Measurements from ENCODE around the gene CXCL12. TPM values are rescaled to one million over a fixed set of nuclear protein-coding genes. Genes with fewer than 3 reads are reported as not detected.

CXCL12 gene
- total RNA-seq, 1 experiment from 2014 or later, result 0.29 TPM

DNA sequence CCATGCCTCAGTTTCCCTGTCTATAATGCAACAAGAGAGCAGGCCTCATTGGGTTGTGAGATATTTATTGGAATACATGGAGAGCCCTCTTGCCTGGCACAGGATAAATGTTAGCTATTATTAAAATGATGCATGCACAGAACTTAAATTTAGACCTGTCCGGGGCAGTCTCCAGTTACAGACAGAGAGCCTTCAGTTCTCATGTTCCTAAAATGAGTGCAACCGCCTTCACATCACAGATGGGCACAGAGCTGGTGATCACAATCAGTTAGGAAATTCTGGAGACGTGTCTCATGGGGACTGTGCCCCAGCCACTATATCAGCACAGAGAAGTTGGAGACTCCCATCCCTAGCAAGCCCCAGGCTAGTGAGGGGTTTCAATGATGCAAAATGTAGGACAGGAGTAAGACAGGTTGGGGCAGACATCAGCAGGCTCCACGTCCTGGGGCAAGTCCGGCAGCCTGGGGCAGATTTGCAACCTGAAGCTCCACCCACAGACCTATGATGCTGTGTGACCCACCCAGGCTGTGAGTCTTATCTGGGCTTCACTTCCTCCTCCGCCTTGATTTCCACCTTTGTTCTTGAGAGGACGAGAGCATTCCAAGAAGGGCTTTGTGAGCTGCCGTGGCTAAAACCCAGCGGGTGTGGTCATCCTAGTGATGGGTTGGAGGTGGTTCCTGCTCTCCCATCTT is 49.4 kb downstream of the CXCL12 start:
- no peak for DNase-seq (ENCODE audit: low read depth)

DNA sequence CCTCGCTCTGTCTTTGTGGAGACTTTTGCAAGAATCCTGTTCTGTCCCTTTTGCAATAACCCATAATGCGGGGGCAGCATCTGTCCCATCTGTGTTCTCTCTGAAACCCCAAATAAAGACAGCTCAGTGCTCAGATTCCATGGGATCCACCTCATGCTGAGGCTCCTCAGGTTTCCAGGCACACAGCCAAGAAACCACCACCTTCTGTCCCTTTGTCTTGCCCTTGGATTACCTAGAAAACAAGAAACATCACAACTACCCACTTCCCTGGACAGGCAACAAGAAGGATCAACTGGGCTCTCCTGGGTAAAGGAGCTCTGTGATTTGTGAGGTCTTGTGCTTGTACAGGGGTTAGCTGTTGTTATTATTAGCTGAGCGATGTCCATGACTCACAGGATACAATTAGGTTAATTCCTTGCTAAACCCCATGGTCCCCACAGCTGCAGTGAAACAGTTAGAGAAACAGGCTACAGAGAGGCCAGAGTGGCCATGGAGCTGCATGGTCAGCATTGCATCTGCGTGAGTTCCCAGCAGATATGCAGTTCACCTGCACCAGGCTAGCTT is 50.2 kb downstream of the CXCL12 start:
- peak; percentile 85 for DNase-seq (ENCODE audit: low read depth)

DNA sequence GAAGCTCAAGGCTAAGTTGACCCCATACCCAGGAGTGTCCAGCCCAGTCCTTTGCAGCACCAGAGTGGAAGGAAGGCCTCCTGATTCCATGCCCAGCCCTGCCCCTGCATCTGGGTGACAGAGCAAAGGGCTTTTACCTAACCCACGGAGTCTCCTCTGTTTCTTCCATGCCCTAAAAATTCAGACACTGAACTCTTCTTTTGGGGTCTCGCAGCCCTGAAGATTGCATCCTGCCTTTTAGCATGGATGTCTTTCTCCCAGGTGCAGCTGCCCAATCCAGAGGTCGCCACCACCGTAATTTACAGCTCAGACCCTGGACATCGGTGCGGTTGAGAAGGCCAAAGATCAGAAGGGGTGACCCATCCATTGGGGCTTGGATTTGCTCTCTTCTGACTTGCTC is 50.8 kb downstream of the CXCL12 start:
- no peak for DNase-seq (ENCODE audit: low read depth)

DNA sequence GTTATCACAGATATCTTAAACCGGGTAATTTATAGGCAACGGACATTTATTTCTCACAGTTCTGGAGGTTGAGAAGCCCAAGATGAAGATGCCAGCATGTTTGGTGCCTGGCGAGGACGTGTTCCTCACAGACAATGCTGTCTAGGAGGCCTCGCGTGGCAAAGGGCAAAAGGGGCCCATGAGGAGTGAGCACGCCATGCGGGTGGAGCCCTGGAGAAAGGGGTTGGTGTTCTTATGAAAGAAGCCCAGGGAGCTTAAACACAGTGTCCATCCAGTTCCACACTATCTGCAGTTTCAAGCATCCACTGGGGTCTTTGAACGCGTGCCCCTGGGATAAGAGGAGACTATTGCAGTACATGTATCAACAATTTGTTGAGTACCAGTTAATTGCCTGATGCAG is 51.4 kb downstream of the CXCL12 start:
- DNase-seq (ENCODE audit: low read depth), result no peak

DNA sequence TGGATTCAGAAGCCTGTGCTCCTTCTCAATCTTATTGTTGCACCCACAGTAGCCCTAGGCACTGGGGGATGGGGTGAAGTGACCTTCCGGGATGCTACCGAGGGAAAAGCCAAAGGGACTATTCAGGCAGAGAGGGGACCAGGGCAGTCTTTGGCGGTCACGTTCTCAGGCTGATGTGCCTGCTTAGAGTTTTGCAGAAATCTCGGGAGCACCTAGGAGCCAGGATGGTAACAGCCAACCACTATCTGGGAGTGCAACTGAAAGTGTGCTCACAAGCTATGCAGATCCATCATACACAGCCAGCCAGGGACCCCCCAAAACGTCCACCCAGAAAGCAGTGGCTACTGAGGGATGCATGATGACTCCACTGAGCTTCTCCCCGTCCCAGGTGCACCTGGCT is 52.4 kb downstream of the CXCL12 start:
- no peak for DNase-seq (ENCODE audit: low read depth)

- DNase-seq (ENCODE audit: low read depth), result no peak
Measured at GRCh38 chr10:44330431-44330830, 54.5 kb downstream of the CXCL12 start.

GRCh38 chr10:44327461-44327860 is 57.4 kb downstream of the CXCL12 start:
- no peak for DNase-seq (ENCODE audit: low read depth)
